Activated naive CD4-positive, alpha-beta T cell treated with anti-CD3 and anti-CD28 coated beads, Interleukin-2, amount 50 U/mL, for 72 hours (primary cell): ENCODE results near the gene ATP1A4. TPM values are rescaled to one million over a fixed set of nuclear protein-coding genes. Genes with fewer than 3 reads are reported as not detected.

Experiments used
- ATAC-seq, 2 donors: fragments of 150-1000 bp; cut with Tn5 transposase; 2 replicates each; pipeline ENCODE4 v1.10.0; 2021; ENCODE audit warnings: mild to moderate bottlenecking in 2 of 2, moderate library complexity in 2 of 2
- DNase-seq, 2 donors: peaks; one replicate each; pipeline ENCODE4 v3.0.0; 2021 to 2022; ENCODE audit warnings: low spot score in 2 of 2
- H3K27ac Mint-ChIP-seq, 2 donors: one replicate each; pipeline ENCODE4 v1.8.0; 2022; ENCODE audit warnings: mild to moderate bottlenecking in 2 of 2, mixed read lengths in 2 of 2
- H3K36me3 Mint-ChIP-seq, 2 donors: one replicate each; pipeline ENCODE4 v1.8.0; 2022; ENCODE audit warnings: mixed read lengths in 2 of 2
- H3K9me3 Mint-ChIP-seq, 2 donors: one replicate each; pipeline ENCODE4 v1.8.0; 2022; ENCODE audit warnings: mixed read lengths in 2 of 2
- total RNA-seq, 2 donors: library from RNA; stranded (reverse); gene quantifications; one replicate each; pipeline ENCODE4 v1.2.3, GENCODE V29; 2022

The ATP1A4 gene
- total RNA-seq, 2 donors from 2014 or later = not detected

DNA sequence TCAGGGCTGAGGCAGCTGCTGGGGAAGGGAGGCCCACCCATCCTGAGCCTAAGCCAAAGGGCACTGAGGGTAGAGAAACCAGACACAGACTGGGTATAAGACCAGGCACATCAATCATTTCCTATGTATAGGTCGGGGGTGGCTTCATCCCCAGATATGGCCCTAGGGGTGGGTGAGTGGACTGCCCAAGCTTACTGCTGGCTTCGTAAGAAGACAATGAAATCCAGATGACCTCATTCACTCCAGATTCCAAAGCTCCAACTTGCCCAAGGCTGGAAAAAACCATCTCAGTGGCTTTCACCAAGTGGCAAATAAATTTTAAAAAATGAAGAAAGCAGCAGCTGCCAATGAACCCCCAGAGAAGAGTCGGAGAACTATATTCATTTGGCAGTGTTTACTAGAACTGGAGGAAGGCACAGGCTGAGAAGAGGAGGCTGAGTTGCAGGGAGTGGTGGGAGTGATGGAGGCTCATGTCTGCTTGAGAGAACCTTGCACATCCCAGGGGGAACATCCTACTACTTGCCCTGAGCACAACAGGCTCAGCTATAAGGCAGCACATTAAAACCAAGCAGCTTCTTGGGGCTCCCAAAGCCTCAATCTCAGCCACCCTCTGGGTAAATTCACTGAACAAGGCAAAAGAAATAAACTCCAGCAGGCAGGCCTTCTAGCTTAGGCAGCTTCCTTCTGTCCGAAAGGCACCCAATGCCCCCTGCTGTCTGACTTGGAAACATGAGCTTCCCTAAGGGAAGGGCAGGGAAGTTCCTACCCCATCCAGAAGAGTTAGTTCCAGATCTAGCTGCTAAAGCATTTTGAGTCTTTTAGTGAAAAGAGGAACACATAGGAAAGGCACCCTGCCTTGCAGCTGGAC, 67.9 kb downstream of the ATP1A4 start:
- no peaks in the 10 kb centered on the region for H3K9me3 Mint-ChIP-seq
- H3K36me3 Mint-ChIP-seq = peaks cover 0 to 5% of the 10 kb centered on the region in 2 donors
- no peak for DNase-seq
- peak overlapping the region; percentile 38 to 60 for H3K27ac Mint-ChIP-seq
- ATAC-seq = no peak

DNA sequence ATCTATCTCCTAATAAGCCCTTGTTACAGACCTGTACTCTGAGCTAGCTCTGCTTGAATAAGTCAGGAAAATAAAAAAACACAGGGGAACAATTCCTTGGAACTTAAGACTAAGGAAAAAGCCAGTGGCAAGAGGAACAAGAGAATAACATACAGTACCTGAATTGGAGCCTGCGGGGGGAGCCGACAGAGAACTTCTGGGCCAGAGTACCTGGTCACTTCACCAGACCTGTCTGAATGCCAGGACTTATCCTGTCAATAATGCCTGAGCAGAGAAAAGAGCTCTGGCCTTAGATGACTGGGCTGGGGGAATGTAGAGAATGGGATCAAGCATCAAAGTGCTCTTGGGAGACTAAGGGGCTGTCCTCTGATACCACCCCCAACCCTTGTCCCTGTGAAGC, 68.9 kb downstream of the ATP1A4 start:
- peaks cover 0 to 6% of the 10 kb centered on the region in 2 donors for H3K36me3 Mint-ChIP-seq
- no peaks in the 10 kb centered on the region for H3K9me3 Mint-ChIP-seq
- DNase-seq (no peak), ATAC-seq (no peak)
- H3K27ac Mint-ChIP-seq = peak overlapping the region in 1 of 2 donors; percentile 16

DNA sequence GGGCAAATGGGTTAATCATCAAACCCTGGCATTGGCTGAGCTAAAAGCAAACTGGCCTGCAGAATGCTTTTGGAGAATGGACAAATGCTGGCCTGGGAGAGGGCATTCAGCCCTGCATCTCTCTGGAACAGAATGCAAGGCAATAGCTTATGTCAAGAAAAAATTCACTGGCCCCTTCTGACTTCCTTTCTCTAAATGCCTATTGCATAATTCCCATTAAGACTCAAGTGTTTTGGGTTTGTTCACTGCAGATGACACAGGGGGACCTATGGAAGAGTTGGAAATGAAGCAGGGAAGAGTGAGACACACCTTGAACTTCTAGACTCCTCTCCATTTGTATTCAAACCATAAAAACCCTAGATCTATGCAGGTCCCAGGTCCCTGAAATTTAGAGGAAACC, 69.7 kb downstream of the ATP1A4 start:
- Mint-ChIP-seq H3K36me3 (peaks cover 0 to 6% of the 10 kb centered on the region in 2 donors), H3K9me3 (no peaks in the 10 kb centered on the region), H3K27ac (peak overlapping the region in 1 of 2 donors; percentile 70)
- DNase-seq (no peak), ATAC-seq (no peak)

DNA sequence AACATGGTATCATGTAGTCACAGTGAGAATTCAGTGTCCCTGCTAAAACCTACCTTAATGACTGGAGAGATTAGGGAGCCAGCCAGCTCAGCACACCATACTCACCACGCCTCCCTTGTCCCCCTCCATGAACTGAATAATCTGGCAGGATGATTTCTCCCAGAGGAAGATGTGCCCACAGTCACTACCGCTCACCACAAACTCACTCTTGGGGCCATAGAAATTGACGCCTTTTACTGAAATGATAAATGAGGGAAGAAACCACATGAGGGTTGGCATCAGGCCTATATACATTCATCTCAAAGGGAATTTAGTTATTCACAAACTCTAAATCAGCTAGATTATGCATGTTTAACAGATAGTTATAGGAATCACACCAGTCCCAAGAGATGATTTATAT, 71.1 kb downstream of the ATP1A4 start:
- H3K27ac Mint-ChIP-seq = peak overlapping the region in 1 of 2 donors; percentile 24
- no peak for ATAC-seq
- peaks cover 0 to 6% of the 10 kb centered on the region in 2 donors for H3K36me3 Mint-ChIP-seq

DNA sequence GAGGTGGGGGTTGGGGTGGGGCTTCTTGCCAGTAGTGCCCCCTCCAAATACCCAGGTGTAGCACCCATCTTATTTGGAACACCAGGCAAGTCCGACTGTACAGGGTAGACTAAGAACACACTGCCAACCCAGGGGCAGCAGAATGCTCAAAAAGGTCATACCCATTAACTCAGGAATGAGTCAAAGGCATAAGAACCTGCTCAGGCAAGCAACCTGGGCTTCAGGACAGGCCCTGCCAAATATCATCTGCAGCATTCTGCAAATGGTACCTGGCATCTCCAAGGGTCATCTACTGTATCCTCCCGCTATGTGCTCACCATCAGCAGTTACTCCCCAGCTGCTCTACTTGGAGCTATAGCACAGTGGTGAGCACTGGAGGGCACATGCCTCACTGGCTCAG, 73.2 kb downstream of the ATP1A4 start:
- peaks cover 0 to 6% of the 10 kb centered on the region in 2 donors for H3K36me3 Mint-ChIP-seq
- no peaks in the 10 kb centered on the region for H3K9me3 Mint-ChIP-seq
- H3K27ac Mint-ChIP-seq = peak overlapping the region in 1 of 2 donors; percentile 70

More for the DNA sequence above, 71.1 kb downstream of the ATP1A4 start:
- DNase-seq = no peak
- H3K9me3 Mint-ChIP-seq = no peaks in the 10 kb centered on the region

DNA sequence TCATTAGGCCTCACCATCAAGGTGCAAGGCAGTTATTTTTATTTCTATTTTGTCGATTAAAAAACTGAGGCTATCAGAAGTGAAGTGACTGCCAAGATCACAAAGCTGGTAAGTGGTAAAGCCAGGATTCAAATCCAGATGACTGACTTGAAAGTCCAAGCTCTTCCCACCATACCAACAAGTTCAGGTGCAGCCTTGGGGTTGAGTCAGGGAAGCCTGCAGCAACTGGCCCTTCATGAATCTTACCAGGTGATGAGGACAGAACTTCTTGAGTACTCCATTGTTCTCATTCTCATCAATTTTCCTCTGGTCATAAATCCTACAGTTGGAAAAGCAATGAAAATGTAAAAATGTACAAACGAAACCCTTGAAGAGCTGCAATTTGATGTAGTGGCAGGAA, 73.9 kb downstream of the ATP1A4 start:
- ATAC-seq = no peak
- peak overlapping the region in 1 of 2 donors; percentile 70 for H3K27ac Mint-ChIP-seq
- H3K9me3 Mint-ChIP-seq = no peaks in the 10 kb centered on the region
- DNase-seq = no peak
- H3K36me3 Mint-ChIP-seq = peaks cover 3 to 6% of the 10 kb centered on the region in 2 donors

More for the DNA sequence above, 73.2 kb downstream of the ATP1A4 start:
- no peak for DNase-seq
- ATAC-seq = no peak

DNA sequence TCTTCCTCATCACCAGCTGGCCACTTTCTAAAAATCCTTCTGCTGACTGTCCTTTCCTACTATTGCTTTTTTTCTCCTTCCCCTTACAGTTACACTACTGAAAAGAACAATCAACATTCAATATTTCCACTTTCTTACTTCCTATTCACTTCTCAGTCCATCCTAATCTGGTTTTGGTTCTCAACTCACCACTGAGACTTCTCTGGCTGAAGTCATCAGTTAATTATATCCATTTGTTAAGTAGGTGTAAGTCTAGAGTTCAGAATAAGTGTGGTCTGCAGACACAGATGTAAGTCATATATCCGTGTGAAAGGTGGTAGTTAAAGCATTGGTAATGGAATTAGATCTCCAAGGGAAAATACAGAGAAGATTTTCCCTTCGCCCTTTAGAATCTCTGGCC, 75.2 kb downstream of the ATP1A4 start:
- ATAC-seq = peak in 1 of 2 donors; percentile 34
- Mint-ChIP-seq H3K36me3 (peaks cover 4 to 6% of the 10 kb centered on the region in 2 donors), H3K9me3 (no peaks in the 10 kb centered on the region), H3K27ac (no peak overlapping the region)
- DNase-seq = no peak

DNA sequence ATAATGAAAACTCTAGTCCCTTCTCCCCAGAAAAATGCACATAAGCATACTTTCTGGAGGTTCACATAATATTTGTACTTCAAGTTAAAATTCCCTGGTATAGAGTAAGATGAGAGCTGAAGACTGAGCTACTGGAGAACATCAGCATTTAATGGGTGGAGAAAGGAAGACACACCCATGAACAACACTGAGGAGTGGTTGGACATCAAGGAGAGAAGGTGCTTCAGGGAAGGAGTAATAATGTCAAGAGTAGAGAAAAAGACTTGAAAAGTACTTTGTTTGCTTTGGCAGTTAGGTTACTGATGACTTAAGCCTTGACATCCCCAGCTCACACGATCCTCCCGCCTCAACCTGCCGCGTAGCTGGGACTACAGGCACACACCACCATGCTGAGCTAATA, 75.6 kb downstream of the ATP1A4 start:
- peaks cover 4 to 6% of the 10 kb centered on the region in 2 donors for H3K36me3 Mint-ChIP-seq
- ATAC-seq = no peak
- DNase-seq = no peak
- H3K27ac Mint-ChIP-seq = no peak overlapping the region
- no peaks in the 10 kb centered on the region for H3K9me3 Mint-ChIP-seq

DNA sequence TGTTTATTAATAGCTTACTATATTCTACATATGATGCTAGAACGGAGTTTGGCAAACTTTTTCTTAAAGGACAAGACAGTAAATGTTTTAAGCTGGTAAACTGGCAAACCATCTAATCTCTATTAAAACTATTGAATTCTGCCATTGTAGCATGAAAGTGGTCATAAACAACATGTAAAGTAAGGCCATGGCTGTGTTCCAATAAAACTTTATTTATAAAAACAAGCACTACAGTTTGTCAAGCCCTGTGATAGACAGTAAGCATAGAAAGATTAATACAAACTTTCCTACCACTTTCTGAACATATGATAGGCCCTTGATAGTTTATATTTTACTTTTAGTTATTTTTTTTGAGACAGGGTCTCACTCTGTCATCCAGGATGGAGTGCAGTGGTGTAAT, 76.2 kb downstream of the ATP1A4 start:
- Mint-ChIP-seq H3K27ac (no peak overlapping the region), H3K9me3 (no peaks in the 10 kb centered on the region), H3K36me3 (peaks cover 4 to 6% of the 10 kb centered on the region in 2 donors)
- ATAC-seq = no peak
- DNase-seq = no peak

DNA sequence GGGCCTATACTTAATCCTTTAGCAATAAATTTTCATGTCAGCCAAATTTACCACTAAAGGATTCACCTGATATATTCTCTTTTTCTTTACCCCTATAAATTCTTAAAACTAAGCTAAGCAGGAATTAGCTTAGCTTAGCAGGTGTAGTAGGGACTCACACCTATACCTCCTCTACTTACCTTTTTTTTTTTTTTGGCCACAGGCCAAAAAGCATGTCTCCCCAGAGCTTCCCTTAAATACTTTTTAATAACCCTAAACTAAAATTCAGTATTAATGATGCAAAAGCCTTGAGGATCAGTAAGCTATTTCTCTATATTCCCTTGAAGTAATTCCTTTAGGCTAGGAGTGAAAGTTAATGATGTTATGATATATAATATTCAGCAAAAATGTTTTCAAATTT, 77.0 kb downstream of the ATP1A4 start:
- H3K36me3 Mint-ChIP-seq = peaks cover 4 to 6% of the 10 kb centered on the region in 2 donors
- no peak for DNase-seq
- H3K9me3 Mint-ChIP-seq = no peaks in the 10 kb centered on the region
- no peak for ATAC-seq
- no peak overlapping the region for H3K27ac Mint-ChIP-seq

DNA sequence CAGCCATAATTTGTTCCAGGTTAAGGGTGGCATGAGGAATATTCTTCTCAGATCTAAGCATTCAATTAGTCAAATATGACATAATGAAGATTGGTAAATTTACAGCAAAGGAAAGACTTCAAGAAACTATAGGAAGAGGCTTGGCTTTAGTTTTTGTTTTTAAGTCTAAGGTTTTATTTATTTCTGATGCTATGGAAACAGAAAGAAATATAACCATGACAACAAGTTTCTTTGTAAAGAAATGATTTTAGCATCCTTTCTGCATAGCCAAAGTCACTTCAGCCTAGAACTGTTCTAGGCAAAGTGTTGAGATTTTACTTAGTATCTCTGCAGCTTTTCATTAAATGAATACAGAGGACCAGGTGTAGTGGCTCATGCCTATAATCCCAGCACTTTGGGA, 81.5 kb downstream of the ATP1A4 start:
- no peaks in the 10 kb centered on the region for H3K9me3 Mint-ChIP-seq
- DNase-seq (no peak), ATAC-seq (no peak)
- H3K36me3 Mint-ChIP-seq = peaks cover 0 to 4% of the 10 kb centered on the region in 2 donors
- no peak overlapping the region for H3K27ac Mint-ChIP-seq

Other genes with a start within 250 kb of the ATP1A4 start
- 100 to 1,000 TPM; 391 to 559 TPM for gene TAGLN2, start 226.1 kb upstream of the ATP1A4 start, total RNA-seq
- not detected for gene IGSF9, start 206.0 kb upstream of the ATP1A4 start, total RNA-seq
- not detected for gene SLAMF9, start 197.4 kb upstream of the ATP1A4 start, total RNA-seq
- 1 to 10 TPM; 3.6 to 5.3 TPM for gene PIGM, start 119.6 kb upstream of the ATP1A4 start, total RNA-seq
- gene KCNJ10, start 81.4 kb upstream of the ATP1A4 start, total RNA-seq = not detected
- gene KCNJ9, start 70.1 kb upstream of the ATP1A4 start, total RNA-seq = under 1 TPM in 1 of 2 donors, not detected in 1; 0.06 TPM
- gene IGSF8, start 53.0 kb upstream of the ATP1A4 start, total RNA-seq = 10 to 100 TPM; 29.9 to 35.2 TPM
- gene ATP1A2, start 35.8 kb upstream of the ATP1A4 start, total RNA-seq = not detected
- not detected for gene CASQ1, start 39.0 kb downstream of the ATP1A4 start, total RNA-seq
- 10 to 100 TPM; 37.2 to 53.7 TPM for gene PEA15, start 53.8 kb downstream of the ATP1A4 start, total RNA-seq
- gene DCAF8, start 110.9 kb downstream of the ATP1A4 start, total RNA-seq = 100 to 1,000 TPM; 124 to 170 TPM
- gene PEX19, start 133.5 kb downstream of the ATP1A4 start, total RNA-seq = 10 to 100 TPM; 44.8 to 74.9 TPM
- gene COPA, start 191.6 kb downstream of the ATP1A4 start, total RNA-seq = 100 to 1,000 TPM; 120 to 146 TPM
- 10 to 100 TPM; 43.5 to 53.0 TPM for gene NCSTN, start 191.8 kb downstream of the ATP1A4 start, total RNA-seq
- under 1 TPM; 0.46 to 0.68 TPM for gene NHLH1, start 215.5 kb downstream of the ATP1A4 start, total RNA-seq
- gene VANGL2, start 249.0 kb downstream of the ATP1A4 start, total RNA-seq = under 1 TPM; 0.05 to 0.18 TPM